ENCODE results near the gene VAV3. TPM values are rescaled to one million over a fixed set of nuclear protein-coding genes. Genes with fewer than 3 reads are reported as not detected.

Gene VAV3
- polyA plus RNA-seq, 3 donors, result 2.2 to 10.2 (median 6.6) TPM

DNA sequence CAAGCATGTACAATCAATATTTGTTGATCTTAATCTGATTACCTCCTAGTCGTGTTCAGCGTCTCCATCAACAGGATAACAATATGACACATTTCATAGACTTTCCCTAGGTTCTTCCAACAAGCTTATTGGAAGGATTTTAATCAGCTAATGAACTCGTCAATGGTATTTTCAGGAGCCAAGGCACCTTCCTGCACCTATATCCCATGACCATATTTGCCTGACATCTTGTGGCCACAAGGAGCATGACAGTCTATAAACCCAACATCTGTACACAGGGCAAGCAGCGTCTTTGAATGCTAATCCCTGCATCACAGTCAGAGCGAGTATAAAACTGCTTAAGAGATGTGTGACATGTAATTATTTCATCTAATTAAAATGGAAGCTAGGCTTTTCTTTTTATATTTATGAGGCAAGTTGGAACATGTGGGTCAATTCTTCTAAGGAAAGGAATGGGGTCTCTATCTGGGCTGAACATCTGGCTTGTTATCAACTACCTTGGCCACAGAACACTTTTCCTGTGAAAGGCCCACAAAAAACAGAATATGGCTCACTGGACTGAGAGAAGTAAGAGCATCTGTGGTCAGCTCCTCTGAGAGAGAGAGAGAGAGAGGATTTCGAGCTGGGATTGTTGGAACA is 435.4 kb downstream of the VAV3 start:
- H3K27ac ChIP-seq (ENCODE audit: low read depth, low read length), result no peak overlapping the region
- 23 to 29% (median 27%) methylated on average over 6 of the region's 6 CpGs for WGBS, 3 donors

DNA sequence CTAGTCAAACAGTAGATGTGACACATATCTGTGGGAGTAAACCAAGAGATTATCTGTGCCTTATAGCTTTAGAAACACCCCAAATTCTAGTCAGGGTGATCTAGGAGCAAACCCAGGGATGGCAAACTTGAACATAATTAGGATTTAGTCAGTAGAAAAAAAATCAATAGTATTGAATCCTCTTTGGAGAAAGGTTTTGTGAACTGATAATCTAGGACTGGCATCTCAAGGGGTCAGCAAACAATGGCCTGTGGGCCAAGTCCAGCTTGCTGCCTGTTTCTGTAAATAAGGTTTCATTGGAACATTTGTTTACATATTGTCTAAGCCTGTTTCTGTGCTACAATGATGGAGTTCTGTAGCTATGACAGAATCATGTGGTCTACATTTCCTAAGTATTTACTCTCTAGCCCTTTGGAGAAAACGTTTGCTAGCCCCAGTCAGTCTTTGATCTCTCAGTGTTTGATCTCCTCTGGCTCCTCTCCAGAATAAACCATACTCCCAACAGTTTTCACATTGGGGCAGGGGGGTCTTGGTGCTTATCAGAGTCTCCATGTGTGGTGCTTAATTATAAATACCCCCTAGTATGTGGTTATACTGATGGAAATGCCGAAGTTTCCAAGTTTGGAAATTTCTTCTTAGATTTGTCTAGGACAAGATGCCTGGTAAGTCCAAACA is 438.3 kb downstream of the VAV3 start:
- no peak overlapping the region for H3K27ac ChIP-seq (ENCODE audit: low read depth, low read length)
- 22 to 58% (median 57%) methylated on average over 2 of the region's 2 CpGs for WGBS, 3 donors

DNA sequence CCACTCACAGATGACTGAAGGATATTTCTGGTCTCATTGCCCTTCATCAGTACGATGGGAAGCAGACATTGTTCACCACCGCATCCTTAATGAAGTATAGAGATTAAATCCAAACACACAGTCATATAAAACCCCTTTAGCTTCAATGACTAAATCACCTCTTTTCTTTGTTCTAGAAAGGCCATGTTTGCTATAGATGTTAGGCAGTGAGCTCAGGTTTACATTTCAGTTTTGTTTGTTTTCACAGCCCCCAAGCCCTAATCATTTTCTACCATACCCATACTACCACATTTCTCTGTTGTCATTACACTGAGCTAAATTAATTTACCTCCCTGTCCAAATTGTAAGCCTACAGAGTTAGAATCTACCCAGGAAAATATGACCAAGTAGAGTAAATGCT is 439.0 kb downstream of the VAV3 start:
- no peak overlapping the region for H3K27ac ChIP-seq (ENCODE audit: low read depth, low read length)
- WGBS, 3 donors, result 55 to 96% (median 89%) methylated on average over 2 of the region's 2 CpGs

GRCh38 chr1:107525145-107525544 is 439.8 kb downstream of the VAV3 start:
- no peak overlapping the region for H3K27ac ChIP-seq (ENCODE audit: low read depth, low read length)
- 95 to 100% (median 97%) methylated on average over 1 of the region's 1 CpG for WGBS, 3 donors

DNA sequence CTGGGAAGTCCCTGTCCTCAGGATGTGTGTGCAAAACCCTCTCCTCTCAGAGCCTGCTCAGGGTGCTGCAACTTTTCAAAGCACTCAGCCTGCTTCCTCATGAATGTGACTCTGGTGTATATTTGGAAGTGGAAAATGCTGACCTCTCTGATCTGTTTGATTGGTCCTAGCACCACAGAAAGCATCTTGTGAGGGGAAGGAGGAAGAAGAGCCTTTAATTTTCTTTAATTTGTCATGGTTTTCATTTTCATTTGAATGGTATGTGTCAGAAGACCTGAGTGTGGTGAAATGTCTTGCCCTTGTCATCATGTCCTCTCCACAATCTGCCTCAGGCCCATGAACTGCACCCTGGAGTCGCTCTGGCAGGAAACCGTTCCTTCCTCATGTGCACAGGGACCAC is 440.7 kb downstream of the VAV3 start:
- H3K27ac ChIP-seq (ENCODE audit: low read depth, low read length), result no peak overlapping the region
- WGBS, 3 donors, result 60 to 78% (median 67%) methylated on average over 2 of the region's 2 CpGs

- 35 to 67% (median 63%) methylated on average over 4 of the region's 4 CpGs for WGBS, 3 donors
- no peak overlapping the region for H3K27ac ChIP-seq (ENCODE audit: low read depth, low read length)
Observed at GRCh38 chr1:107523736-107524135, 441.2 kb downstream of the VAV3 start.

DNA sequence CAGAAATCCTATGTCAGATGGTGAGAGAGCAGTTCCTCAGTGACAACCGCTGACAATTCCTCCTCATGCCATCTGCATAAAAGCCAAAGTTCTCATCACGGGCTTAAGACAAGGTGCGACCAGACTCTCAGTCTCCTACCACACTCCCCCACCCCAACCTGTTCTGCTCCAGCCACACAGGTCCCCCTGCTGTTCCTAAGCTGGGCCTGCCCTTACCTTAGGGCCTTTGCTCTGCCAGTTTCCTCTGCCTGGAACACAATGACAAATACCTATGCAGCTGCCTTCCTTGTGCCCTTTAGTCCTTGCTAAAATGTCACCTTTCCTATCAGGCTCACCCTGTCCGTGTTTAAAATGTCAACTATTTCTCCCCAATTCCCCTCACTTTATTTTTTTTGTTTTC is 441.9 kb downstream of the VAV3 start:
- WGBS, 3 donors, result 52 to 71% (median 61%) methylated on average over 4 of the region's 4 CpGs
- H3K27ac ChIP-seq (ENCODE audit: low read depth, low read length), result no peak overlapping the region

Other genes with a start within 250 kb of the VAV3 start
- 10 to 100 TPM in 2 of 3 donors, 1 to 10 TPM in 1; 5.8 to 19.6 (median 15.9) TPM for gene SLC25A24, start 235.2 kb upstream of the VAV3 start, polyA plus RNA-seq

Measured in adipose tissue (tissue), 3 donors.